Islet precursor cell (in vitro differentiated cells): Measurements from ENCODE around the gene KLF7.
A peak's percentile ranks its signal among the peaks of the same experiment; 100 is the strongest.

Experiments used
- DNase-seq: peaks from one replicate; pipeline ENCODE4 v3.0.0-alpha.2; 2018

KLF7 gene

DNA sequence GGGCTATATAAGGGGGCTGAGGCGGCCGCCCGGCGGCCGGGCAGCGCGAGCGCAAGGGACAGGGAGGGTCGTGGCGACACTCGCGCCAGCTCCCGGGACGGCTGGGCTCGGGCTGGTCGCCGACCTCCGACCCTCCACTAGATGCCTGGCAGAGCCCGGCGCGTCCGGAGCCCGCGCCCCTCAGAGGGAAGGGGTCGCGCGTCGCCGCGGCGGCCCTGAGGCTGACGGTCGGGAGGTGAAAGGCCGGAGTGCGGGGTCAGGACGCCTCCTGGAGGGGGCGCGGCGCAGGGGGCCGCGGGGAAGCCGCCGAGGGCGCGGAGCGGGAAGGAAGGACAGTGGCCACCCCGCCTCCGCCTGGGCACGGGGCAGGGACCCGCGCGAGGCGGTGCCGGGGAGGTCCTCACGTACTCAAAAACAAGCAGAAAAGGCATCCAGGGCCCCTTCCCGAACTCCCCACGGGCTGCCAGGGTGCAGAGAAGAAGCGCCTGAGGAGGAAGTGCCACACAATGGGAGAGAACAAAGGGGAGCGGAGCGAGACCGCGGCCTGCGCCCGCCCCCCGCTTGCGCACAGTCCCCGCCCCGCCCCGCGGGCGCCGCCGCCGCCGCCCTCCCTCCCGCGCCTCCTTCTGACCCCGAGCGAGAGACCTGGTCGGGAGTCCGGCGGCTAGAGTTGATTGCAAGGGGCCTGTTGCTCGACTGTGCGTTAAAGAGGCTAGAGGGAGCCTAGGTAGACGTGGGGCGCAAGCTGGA is 776 bp upstream of the KLF7 start:
- DNase-seq: peak; percentile 93

DNA sequence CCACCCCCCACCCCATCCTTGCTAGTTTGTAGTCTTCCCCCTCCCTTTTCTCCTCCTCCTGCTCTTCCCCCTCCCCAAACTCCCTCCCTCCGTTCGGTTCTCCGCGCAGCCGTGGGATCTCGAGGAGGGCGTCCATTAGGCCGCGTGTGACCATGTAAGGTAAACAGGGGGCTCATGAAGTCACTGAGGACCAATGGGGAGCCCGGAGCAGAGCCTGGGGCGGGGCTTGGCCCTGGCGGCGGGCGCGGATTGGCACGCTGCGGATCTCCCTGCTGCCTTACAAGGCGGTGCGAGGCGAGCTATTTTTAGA is 246 bp upstream of the KLF7 start:
- peak; percentile 100 for DNase-seq

DNA sequence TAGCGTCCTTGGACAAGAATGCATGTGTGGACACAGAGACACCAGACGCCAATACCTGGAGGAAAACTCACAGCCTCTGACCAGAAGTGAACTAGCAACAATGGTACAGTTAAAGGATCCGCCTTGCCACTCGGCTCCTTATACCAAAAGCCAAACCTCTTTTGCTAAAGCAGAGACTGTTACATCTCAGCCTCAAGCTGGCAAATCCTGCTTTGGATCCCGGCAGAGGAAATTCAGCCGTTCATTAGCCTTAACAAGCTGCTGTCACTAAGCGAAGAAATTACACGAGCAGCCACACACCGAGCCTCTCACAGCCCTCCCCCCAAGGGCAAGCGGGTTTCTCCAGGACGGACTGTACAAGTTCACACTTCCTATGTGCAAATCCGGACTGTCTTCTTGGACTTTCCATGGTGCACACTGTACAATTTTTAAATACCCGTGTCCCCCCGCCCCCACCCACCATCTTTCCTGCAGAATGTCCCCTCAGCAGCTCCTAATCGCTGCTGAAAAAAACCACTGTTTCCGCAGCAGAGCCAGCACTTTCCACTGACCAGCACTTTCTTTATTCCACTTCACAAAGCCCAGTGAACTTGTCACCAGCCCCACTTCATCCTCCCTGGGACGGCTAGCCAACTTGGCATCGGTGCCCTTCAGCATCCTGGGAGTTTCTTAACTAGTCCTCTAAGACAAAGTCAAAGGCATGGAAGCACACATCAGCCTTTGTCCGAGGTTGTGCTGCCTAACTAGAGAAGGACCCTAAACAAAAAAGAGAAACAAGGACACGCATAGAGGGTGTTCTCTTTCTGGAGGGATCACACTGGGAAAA is 1.5 kb downstream of the KLF7 start:
- DNase-seq: peak; percentile 85

DNA sequence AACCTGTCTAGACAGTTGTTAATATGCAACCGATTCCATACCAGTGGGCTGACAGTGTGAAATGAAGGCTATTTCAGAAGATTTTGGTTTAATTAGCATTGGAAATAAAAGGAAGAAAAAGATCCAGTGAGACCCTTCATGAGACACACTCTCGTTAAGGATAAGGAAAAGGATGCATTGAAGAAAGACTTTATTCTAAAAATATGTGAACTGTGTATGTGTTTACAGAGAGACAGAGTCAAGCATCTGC is 2.1 kb downstream of the KLF7 start:
- DNase-seq: no peak

DNA sequence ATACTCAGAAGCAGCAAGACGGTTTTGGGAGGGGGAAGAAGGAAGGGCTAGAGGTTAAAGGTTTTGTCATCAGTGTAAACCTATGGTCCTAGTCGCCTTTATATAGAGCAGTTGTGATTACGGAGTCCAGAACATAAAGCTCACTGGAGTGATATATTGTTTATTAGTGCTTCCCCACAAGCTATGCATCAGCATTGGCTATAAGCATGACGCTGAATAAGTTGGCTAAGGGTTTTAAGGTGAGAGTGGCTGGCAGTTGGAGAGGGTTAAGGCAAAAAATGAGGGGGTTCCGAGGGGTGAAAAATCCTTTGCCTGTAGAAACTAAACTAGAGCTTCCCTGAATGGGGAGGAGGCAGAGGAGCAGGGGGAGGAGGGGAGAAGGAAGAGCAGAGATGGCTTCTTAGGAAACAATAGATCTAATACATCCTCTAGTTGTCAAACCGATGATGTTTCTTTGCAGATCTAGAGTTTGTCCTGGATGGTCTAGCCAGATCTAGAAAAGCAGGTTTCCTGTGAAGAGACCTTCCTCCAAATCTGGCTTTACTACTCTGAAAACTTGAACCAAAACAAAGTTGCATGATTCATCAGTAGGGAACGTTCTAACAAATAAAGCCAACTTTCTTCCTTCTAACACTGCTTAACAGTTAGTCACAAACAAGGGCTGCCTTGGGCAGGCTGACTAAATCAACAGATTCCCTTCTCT is 2.5 kb downstream of the KLF7 start:
- DNase-seq: peak; percentile 86

DNA sequence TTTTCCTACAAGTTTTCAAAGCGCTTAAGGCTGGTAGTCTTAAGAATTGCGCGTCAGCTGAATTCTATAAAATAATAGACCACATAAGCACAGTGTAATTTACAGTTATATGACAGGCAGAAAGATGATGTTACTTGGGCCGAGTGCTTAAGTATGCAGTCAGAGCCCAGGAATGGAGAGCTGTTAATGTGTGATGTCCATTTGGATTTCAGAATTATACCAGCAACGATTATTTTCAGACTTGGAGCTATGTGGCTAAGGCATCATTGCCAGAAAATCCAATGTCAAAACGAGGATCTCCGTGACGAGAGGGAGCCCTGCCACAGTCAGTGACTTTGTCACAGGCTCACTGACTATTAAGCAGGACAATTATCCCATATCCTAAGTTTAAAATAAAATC is 3.4 kb downstream of the KLF7 start:
- DNase-seq: no peak

DNA sequence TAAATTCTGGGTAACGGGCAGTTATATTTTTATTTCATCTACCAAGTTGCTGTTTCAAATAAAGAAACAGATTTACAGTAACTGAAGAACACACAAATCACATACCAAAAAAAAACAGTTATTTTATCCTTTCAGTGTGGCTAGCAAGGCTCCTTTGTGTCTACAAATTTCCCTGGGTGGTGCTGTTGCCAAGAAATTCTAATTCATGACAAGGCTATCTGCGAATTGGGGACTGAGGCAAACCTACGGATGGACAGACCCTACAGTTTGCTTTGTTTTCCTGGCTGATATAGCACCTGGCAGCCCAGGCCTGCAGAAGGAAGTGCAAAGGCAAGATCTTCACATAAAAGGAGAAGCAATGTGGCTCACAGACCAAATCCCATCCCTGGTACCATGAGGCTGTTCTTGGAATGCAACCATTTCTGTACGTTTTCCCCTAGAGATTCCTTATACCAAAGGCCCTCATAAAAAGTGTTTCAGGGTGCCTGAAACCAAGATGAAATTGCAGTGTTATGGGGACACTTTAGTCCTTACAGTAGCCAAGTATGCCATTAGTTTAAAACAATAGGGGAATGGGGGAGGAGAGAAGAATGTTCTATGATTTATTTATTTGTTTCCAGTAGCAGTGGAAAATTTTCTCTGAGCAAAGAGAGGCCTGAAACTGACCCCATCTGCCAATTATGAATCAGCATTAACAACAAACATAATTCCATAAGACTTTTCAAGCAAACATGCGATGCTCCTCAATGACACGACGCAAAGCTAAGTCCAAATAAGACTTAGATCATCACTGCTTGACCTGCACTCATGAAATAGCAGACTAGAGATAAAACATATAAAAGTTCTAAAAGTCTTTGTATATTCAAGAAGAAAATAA is 4.3 kb downstream of the KLF7 start:
- DNase-seq: no peak

DNA sequence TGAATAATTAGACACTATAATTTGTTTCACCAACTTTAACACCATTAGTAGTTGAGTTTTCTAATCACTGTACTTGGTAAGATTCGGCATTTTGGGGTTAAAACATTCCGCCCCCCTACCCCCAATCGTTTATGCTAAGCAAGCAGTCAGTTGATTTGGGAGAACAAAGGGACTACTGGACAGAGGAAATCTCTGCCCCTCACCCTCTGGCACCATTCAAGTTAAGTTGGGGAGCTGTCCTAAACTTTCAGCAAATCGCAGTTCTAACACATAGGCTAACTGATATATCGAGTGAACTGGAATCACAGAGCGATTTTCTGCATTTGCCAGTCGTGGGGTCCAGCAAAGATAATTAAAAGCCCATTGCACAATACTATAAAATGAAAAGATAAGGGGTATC is 5.6 kb downstream of the KLF7 start:
- DNase-seq: no peak

DNA sequence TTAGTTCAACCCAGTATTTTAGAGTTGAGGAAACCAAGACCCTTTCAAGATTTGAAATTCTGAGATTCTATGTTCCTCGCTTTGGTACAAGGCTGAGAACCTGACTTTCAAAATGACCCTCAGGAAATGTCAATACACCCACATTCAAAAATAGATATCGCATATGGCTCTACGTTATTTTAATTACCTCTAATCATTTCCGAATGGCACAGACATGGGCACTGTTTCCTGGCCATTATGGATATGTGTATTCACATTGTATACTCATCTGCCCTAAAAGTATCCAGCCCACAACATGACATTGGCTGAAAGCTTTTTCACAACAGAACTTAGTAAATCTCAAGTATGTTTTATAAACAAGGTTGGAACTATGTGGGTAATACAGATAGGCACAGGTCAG is 6.7 kb downstream of the KLF7 start:
- DNase-seq: no peak

DNA sequence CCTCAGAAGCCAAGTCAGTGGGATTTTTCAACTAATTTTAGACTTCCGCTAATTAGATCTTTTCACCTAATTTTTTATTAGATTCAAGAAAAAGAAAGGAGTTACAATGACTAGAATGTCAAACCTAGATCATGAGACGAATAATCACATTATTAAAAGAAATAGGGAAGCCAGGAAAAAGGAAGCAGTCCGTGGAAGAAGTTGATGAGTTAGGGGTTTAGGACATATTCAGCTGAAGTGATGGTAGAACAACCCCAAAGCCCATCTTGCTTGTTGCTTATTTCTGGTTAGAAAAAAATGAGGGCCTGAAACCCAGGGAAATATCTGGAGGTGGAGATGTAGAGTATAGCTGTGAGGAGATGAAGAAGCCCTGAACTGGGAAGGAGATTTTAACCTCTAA is 8.0 kb downstream of the KLF7 start:
- no peak for DNase-seq

DNA sequence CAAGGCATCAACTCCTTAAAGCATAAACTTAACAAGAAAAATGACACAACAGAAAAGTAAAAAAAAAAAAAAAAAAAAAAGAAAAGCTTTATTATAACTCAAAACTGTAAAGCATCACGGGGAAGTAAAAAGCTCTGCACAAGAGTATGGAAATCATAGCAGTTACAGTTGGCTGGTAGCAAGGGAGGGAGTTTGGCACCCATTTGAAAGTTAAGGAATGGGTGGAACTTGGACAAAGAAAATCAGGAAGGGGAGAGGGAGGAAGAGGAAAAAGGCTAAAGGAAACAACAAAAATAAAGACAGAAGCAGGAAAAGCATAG is 8.6 kb downstream of the KLF7 start:
- DNase-seq: no peak

DNA sequence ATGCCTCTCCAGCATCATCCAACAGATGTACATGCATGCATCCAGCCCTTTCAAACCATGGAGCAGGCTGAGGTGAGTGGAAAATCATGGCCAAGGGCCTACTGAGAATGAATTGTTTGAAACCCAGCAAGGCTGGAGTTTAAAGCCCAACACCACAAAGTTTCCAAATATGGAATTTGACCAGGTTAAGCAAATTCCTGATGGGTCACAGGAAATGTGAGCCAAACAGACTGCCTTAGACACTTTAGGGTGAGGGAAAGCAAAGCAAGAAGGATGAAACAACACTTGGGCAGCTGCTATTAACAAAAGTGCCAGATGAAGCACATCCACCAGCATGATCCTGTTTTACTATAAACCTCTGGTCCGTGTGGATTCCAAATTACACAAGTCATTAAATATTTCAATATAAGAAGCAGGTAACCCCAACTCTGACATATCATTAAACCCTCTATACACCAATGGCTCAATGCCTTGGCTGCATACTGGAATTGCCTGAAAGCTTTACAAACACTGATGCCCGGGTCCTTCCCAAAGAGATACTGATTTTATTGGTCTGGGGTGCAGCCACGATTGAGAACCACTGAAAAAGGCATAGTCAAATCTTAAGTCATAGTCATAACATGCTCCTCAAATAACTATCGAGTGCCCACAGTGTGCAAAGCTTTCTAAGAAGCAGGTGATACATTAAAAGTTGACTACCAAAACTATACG is 9.1 kb downstream of the KLF7 start:
- no peak for DNase-seq

DNA sequence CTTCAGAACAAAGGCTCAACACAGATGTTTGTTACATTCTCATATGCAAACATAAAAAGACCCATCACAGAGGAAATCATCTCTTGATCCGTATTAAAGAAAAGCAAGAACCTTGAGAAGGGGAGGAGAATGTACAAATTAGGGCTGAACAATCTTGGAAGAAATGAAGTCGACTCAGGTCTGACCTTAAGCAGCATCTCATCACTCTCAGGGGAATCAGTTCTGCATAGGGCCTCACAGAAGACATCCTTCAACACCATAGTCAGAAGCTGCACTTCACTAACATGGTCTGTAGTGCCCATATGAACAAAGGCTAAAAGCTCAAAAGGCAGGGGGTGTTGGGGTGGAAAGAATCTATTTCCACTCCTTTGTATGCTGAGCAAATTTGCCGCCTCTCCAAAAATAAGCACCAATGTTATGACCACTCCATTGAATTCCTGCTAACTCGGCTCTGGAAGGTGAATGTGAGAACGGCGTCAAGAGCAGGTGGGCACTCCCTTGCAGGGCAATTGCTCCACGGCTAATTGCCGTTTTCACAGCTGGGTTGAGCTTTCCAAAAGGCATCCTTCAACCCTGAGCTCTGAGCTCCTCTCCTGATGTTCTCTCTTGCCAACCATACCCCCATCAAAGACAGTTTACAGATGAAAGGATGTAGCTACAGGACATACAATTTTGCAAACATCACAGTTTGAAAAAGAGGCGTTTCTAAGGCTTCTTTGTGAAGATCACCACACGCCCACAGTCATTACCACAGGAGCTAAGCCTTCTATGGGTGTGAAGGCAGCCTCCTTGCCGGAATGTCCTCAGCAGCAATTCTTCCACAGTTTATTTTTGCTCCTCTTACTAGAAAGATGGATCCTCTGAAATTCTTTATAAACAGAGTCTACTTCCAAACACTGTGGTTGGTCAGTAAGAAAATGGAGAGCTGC is 10.0 kb downstream of the KLF7 start:
- DNase-seq: no peak

DNA sequence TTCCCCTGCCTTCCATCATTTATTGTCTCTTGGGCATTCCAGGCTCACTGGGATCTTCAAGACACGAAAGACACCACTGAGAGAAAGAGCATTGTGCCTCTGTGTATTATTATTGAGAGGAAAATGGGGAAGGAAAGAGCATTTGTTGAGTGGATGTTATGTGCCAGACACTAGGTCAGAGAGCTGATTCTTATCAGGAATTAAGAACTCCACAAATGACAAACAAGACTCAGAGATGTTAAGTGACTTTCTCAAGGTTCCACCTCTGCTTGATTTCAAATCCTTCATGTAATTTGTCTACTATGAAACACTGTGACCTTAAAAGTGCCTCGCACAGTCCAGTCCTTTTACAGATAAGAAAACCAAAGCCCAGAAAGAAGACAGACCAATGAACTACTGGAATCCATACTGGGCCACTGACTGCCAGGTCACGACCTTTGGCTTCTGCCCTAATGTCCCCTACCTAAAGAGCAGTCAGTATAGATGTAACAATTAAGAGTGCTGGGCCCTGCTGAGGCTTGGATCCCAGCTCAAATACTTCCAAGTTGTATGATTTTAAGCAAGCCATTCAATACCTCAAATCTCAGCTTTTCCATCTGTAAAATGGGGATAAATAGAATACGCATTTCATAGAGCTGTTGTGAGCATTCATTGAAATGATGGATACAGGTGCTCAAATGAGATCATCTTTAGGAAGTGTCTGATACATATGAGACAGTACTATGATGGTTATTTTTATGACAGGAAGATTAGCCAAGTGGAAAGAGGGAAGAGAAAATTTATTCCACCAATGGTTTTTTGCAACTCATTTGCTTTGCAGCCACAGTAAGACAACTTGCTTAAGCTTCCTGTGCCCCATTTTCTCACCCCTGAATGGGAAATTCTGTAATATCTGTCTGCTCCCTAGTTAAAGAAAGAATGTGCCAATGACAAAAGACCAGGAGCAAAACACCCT is 10.9 kb downstream of the KLF7 start:
- DNase-seq: no peak

DNA sequence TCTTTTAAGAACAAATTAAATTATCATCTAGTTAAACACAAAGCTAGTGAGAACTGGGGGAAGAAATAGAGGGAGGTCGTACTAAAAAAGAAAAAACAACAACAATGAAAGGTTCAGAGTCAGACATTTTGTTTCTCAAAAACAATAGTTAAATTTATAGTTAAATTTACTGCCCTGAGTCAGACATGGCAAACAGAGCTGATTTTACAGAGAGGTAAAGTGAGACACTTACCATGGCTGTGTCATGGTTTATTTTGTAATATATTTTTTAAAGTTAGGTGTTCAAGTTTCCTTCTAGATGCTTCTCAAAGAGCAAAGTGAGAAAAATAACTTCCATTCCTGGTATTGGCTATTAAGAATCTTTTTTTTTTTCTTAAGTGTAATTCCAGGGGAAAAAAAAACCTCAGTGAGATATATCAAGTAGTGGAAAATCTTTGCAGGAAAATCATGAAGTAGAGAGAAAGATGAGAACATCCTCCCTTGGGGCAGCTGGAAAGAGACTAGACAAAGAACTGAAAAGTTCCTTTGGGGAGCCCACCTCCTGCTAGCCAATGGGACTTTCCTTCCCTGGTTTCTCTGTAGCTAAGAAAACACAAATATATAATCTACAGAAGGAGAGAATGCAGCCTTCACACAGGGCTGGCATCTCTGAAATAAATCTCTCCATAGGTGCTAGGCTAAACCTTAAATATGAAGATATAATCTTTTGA is 12.3 kb downstream of the KLF7 start:
- no peak for DNase-seq

DNA sequence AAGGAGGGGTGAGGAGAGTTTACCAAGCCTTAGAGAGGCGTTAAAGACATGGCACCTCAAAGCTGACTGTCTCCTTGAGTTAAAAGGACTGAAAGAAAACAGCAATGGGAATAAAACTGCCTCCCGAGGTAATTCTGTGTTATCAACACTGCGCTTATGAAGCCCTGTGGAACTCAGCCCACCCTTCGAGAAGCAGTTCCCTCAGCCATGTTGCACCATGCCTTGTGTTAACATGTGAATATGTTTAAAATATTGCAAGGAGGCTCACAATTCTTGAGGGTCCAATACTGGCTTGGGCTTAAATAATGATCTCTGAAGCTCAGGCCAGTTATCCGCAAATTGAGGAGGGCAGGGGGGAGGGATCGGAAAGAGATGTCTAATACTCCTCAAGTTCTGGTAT is 14.7 kb downstream of the KLF7 start:
- no peak for DNase-seq

DNA sequence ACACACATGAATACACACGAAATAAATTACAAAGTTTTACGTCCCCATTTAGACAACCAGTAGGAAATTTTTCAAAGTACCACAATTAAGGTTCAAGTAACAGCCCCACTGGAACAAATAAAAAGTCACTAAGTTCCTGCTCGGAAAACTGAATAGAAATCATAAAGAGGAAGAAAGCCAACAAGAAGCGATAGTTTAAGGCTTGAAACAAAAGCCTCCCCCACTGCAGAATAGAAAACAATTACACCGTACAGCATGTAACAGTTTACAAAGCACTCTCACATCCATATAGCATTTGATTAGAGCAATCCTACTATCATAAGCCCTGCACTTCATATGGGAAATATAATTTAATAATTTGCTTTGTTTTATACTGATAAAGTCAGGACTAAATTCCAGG is 15.5 kb downstream of the KLF7 start:
- no peak for DNase-seq

DNA sequence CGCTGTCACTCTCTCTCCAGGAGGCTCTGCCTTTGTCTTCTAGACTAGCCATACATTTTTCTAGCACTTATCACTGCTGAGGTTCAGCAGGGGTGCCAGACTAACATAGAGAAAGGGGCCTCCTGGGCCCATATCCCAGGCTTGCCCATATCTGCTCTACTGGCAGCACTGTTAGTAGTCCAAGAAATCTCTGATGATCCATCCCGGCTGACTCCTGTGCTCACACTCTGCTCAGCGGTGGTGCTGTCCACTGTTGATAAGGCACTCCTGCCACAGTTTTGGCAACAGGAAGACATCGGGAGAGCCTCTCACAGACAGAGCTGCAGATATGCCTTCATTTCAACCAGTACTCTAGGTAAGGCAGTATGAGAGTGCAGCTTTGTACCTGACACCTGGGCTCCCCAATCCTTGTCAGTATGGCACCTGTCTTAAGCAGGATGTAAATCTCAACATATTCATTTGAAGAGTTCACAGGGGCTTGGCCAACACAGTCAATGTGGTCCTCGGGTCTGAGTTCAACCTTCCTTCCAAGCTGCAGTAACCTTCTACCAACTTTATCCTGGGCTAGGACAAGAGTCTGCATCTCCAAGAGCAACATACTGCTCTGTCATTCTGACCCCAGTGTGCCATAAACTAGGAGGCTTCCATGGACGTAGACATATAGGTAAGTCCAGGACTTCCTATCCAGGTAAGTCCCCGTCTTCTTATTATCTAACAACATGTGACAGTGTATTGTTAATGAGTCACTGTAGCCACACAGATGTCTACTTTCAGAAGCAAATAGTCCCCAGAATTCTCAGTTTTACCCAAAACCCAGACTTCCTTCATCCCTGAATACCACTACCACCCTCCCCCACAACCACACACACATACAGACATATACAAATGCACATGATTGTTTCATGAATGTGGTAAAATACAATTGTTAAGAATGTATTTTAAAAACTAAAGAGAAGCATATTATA is 16.2 kb downstream of the KLF7 start:
- no peak for DNase-seq

DNA sequence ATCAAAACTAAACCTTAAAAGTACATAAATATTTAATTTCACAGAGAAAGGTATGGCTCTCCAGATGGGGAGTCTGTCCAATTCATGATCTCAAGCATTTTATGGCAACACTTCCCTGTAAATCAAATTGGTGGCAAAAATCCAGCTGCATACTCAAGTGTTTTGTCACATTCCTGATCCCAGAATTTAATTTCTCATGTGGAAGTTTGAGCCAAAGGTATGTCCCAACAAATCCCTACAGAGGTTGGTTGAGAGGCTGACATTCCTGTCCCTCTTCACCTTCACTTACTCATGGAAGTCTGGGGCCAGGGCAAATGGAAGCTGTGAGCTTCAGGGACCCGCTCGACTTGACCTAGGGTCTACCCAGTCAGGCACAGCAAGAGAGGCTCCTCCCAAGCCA is 17.7 kb downstream of the KLF7 start:
- DNase-seq: no peak
